Endothelial cell of umbilical vein (primary cell): ENCODE results near the gene BMPR2. TPM values are rescaled to one million over a fixed set of nuclear protein-coding genes. Genes with fewer than 3 reads are reported as not detected.

Experiments used
- BruUV-seq: library from RNA; stranded (reverse); fragments of 400-500 nt; replicated peaks from 2 replicates; lab custom pipeline; 2021; lab: Mats Ljungman, UMichigan
- CTCF ChIA-PET: fragments of 300-600, 350-600 bp; sonication (Branson Sonifier 250); formaldehyde crosslinking; loops from one replicate; lab custom pipeline; 2021; ENCODE audit warnings: antibody characterized with exemption, inconsistent platforms; lab: Charles Lee
- POLR2A ChIA-PET: fragments of 300-600, 350-600 bp; sonication (Branson Sonifier 250); formaldehyde crosslinking; loops from one replicate; lab custom pipeline; 2021; ENCODE audit warnings: antibody characterized with exemption, inconsistent platforms; lab: Charles Lee
- DNase-seq: peaks from one replicate; pipeline ENCODE4 v3.0.0-alpha.2; 2011; ENCODE audit warnings: low read depth, low spot score
- FAIRE-seq: peaks from 2 replicates; lab custom pipeline; 2011; peaks lifted over from hg19 to GRCh38; lab: Jason Lieb, UNC
- H2AFZ ChIP-seq: 2 replicates; pipeline ENCODE4 v1.6.0; 2012; ENCODE audit warnings: low read depth, low read length, control low read depth, inconsistent platforms
- H3K27ac ChIP-seq: 2 replicates; pipeline ENCODE4 v1.5.1; 2011; ENCODE audit warnings: low read depth, mild to moderate bottlenecking, control low read depth, low read length, moderate library complexity; ENCODE audit not compliant: insufficient read depth
- H3K27me3 ChIP-seq, 2 experiments: 2 replicates each; pipeline versions ENCODE4 v1.6.0 to v1.6.1; 2011; ENCODE audit warnings: low read length in 2 of 2, mixed read lengths in 1 of 2; ENCODE audit not compliant: control insufficient read depth in 2 of 2, insufficient read depth in 2 of 2
- H3K36me3 ChIP-seq, 2 experiments: 2 replicates in 1 of 2; 3 replicates in 1 of 2; pipeline ENCODE4 v1.5.1; 2011; ENCODE audit warnings: low read length in 2 of 2, mild to moderate bottlenecking in 1 of 2, moderate library complexity in 1 of 2; ENCODE audit not compliant: control insufficient read depth in 2 of 2, insufficient read depth in 2 of 2; ENCODE audit errors: extremely low read depth in 1 of 2
- H3K4me1 ChIP-seq: 3 replicates; pipeline ENCODE4 v1.5.1; 2011; ENCODE audit warnings: mild to moderate bottlenecking, low read length; ENCODE audit not compliant: control insufficient read depth, insufficient read depth; ENCODE audit errors: extremely low read depth
- H3K4me2 ChIP-seq: 2 replicates; pipeline ENCODE4 v1.6.1; 2011; ENCODE audit warnings: low read length, control low read depth, mixed read lengths; ENCODE audit not compliant: insufficient read depth
- H3K4me3 ChIP-seq, 3 experiments: fragments of 200-600 bp in 1 of 3; sonication (generic), shearing (Covaris generic) in 1 of 3; replicated peaks in 1 of 3; 2 replicates each; pipeline ENCODE4 v1.5.1; 2011 to 2016; ENCODE audit warnings: control low read depth in 3 of 3, low read length in 3 of 3, mild to moderate bottlenecking in 2 of 3, inconsistent platforms in 1 of 3, low read depth in 1 of 3, moderate library complexity in 1 of 3; ENCODE audit not compliant: insufficient read depth in 1 of 3
- H3K79me2 ChIP-seq: 2 replicates; pipeline ENCODE4 v1.6.0; 2012; ENCODE audit warnings: low read length, inconsistent platforms; ENCODE audit not compliant: control insufficient read depth, insufficient read depth
- H3K9ac ChIP-seq: replicated peaks from 2 replicates; pipeline ENCODE3; 2011; ENCODE audit warnings: low read length, control low read depth; ENCODE audit not compliant: insufficient read depth; ENCODE audit errors: extremely low read depth
- H3K9me1 ChIP-seq: replicated peaks from 3 replicates; pipeline ENCODE4 v1.6.0; 2011; ENCODE audit warnings: mild to moderate bottlenecking, low read length; ENCODE audit not compliant: control insufficient read depth, insufficient read depth; ENCODE audit errors: extremely low read depth
- H3K9me3 ChIP-seq: replicated peaks from 2 replicates; pipeline ENCODE4 v1.5.1; 2012; ENCODE audit warnings: low read length, inconsistent platforms; ENCODE audit not compliant: control insufficient read depth, insufficient read depth
- H4K20me1 ChIP-seq: replicated peaks from 2 replicates; pipeline ENCODE3; 2011; ENCODE audit warnings: mild to moderate bottlenecking, low read length; ENCODE audit not compliant: control insufficient read depth, insufficient read depth; ENCODE audit errors: extremely low read depth
- CTCF ChIP-seq, 2 donors: IDR thresholded peaks; 1 replicate in 1 of 2; 2 replicates in 1 of 2; pipeline ENCODE4 v1.5.1; 2011; ENCODE audit warnings: low read length in 2 of 2, mild to moderate bottlenecking in 2 of 2, moderate library complexity in 2 of 2, control low read depth in 1 of 2, inconsistent platforms in 1 of 2, low read depth in 1 of 2; ENCODE audit not compliant: insufficient read depth in 1 of 2; ENCODE audit errors: extremely low read depth in 1 of 2
- EZH2 ChIP-seq: IDR thresholded peaks from 2 replicates; pipeline ENCODE4 v1.6.1; 2012; ENCODE audit warnings: borderline replicate concordance, low read depth, mild to moderate bottlenecking, moderate library complexity, low read length, inconsistent platforms; ENCODE audit not compliant: severe bottlenecking
- FOS ChIP-seq: IDR thresholded peaks from 2 replicates; pipeline ENCODE4 v1.6.1; 2011; ENCODE audit warnings: mild to moderate bottlenecking, low read length, moderate library complexity, borderline replicate concordance; ENCODE audit not compliant: insufficient read depth
- GATA2 ChIP-seq: IDR thresholded peaks from 2 replicates; pipeline ENCODE4 v1.7.0; 2011; ENCODE audit warnings: low read depth, mild to moderate bottlenecking, moderate library complexity, mixed read lengths, low read length; ENCODE audit not compliant: insufficient read length, insufficient read depth
- JUN ChIP-seq: IDR thresholded peaks from 2 replicates; pipeline ENCODE4 v1.6.1; 2011; ENCODE audit warnings: borderline replicate concordance, low read depth; ENCODE audit not compliant: insufficient read length, insufficient read depth
- MAX ChIP-seq: IDR thresholded peaks from 2 replicates; pipeline ENCODE4 v1.6.1; 2011; ENCODE audit not compliant: insufficient read depth, insufficient read length
- MYC ChIP-seq: IDR thresholded peaks from one replicate; pipeline ENCODE4 v1.6.1; 2011; ENCODE audit warnings: mild to moderate bottlenecking, low read depth, low read length
- POLR2A ChIP-seq: IDR thresholded peaks from 2 replicates; pipeline ENCODE4 v1.6.1; 2012; ENCODE audit warnings: low read depth, mild to moderate bottlenecking, control low read depth, low read length
- POLR2AphosphoS5 ChIP-seq: IDR thresholded peaks from 2 replicates; pipeline ENCODE4 v1.6.1; 2012; ENCODE audit warnings: low read depth, mild to moderate bottlenecking, control low read depth, low read length, moderate library complexity; ENCODE audit not compliant: insufficient read depth
- dilution Hi-C: fragments of 300-500 bp; cut with MboI; formaldehyde crosslinking; loops from one replicate; pipeline ENCODE4 v1.15.0; 2019; ENCODE audit warnings: low sequenced_read_pairs; ENCODE audit not compliant: extremely low pct_ligation_motif_present
- intact Hi-C: fragments of 100-400 bp; cut with micrococcal nuclease; formaldehyde crosslinking; loops from one replicate; pipeline ENCODE4 v1.10.0; 2022
- polyA plus RNA-seq, 4 experiments: library from polyadenylated mRNA; depleted of rRNA in 3 of 4; stranded (reverse) in 3 of 4; unstranded in 1 of 4; fragments of >200 nt; gene quantifications; 2 replicates each; pipeline versions ENCODE4 v1.2.1 to v1.2.3, GENCODE V29; 2011 to 2012; ENCODE audit warnings: missing spikeins in 1 of 4
- total RNA-seq: library from RNA; stranded (reverse); gene quantifications from 2 replicates; pipeline ENCODE4 v1.2.3, GENCODE V29; 2021

BMPR2 gene
- total and polyA plus RNA-seq, 2 donors (not counting 3 experiments of a cell fraction or from before 2014, with no cell fraction given) = 35.8 to 113 TPM

GRCh38 chr2:202425036-202425435 lies 48.9 kb downstream of the BMPR2 start:
- H3K4me2 ChIP-seq = no peak overlapping the region
- no peak overlapping the region for H3K4me3 ChIP-seq
- H3K27ac ChIP-seq = no peak overlapping the region
- peaks cover 5% of the 10 kb centered on the region for H3K9me3 ChIP-seq
- intact Hi-C loops = no loop called here
- ChIA-PET POLR2A (no interaction called here), CTCF (no interaction called here)
- H3K9me1 ChIP-seq = no peaks in the 10 kb centered on the region
- peaks cover 17% of the 10 kb centered on the region for H4K20me1 ChIP-seq
- H3K79me2 ChIP-seq = peaks cover 88% of the 10 kb centered on the region
- DNase-seq (no peak), FAIRE-seq (no peak)
- no peaks in the 10 kb centered on the region for H3K36me3 ChIP-seq
- H2AFZ ChIP-seq = no peak overlapping the region
- H3K9ac ChIP-seq = no peak overlapping the region
- H3K4me1 ChIP-seq = peaks cover 18% of the 10 kb centered on the region
- H3K27me3 ChIP-seq = no peaks in the 10 kb centered on the region
- dilution Hi-C loops = no loop called here
- no peak for TF ChIP-seq MAX
- no peak for TF ChIP-seq MYC
- no peak for TF ChIP-seq JUN
- no peak for TF ChIP-seq EZH2
- TF ChIP-seq POLR2AphosphoS5 = no peak
- no peak for TF ChIP-seq CTCF (IDR thresholded peaks at IDR 0.05; ENCODE audit: extremely low read depth in 1 of 2, insufficient read depth in 1 of 2, low read depth in 1 of 2, low read length in 2 of 2)
- no peak for TF ChIP-seq POLR2A
- TF ChIP-seq FOS = no peak
- TF ChIP-seq GATA2 = no peak
- BruUV-seq = no TSS peak
